ENCODE results near the gene WDPCP. TPM values are rescaled to one million over a fixed set of nuclear protein-coding genes. Genes with fewer than 3 reads are reported as not detected.

WDPCP gene
- total and polyA plus RNA-seq, 2 of the 13 experiments (the other 11 are each of a cell fraction or from before 2014, with no cell fraction given) = 2.9 to 5.2 TPM

DNA sequence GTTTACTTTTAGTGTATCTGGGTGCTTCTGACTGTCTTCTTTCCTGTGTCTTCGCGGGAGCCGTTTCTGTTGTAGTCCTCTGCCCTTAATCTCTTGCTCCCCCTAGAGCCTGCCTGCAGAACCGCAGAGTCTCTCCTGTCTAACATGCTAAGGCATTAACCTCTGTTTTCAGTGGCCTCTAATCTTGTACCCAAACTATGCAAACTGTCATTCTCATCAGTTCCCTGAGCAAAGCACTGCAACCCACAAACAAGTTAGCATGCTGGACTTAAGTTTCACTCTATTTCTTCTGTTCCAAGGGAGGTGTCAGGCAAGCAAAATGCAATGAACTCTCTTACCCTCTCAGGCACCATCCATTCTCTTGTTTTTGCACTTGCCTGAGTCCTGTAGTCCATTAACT lies 399.3 kb downstream of the WDPCP start (continued):
- TF ChIP-seq, protein P1, sequence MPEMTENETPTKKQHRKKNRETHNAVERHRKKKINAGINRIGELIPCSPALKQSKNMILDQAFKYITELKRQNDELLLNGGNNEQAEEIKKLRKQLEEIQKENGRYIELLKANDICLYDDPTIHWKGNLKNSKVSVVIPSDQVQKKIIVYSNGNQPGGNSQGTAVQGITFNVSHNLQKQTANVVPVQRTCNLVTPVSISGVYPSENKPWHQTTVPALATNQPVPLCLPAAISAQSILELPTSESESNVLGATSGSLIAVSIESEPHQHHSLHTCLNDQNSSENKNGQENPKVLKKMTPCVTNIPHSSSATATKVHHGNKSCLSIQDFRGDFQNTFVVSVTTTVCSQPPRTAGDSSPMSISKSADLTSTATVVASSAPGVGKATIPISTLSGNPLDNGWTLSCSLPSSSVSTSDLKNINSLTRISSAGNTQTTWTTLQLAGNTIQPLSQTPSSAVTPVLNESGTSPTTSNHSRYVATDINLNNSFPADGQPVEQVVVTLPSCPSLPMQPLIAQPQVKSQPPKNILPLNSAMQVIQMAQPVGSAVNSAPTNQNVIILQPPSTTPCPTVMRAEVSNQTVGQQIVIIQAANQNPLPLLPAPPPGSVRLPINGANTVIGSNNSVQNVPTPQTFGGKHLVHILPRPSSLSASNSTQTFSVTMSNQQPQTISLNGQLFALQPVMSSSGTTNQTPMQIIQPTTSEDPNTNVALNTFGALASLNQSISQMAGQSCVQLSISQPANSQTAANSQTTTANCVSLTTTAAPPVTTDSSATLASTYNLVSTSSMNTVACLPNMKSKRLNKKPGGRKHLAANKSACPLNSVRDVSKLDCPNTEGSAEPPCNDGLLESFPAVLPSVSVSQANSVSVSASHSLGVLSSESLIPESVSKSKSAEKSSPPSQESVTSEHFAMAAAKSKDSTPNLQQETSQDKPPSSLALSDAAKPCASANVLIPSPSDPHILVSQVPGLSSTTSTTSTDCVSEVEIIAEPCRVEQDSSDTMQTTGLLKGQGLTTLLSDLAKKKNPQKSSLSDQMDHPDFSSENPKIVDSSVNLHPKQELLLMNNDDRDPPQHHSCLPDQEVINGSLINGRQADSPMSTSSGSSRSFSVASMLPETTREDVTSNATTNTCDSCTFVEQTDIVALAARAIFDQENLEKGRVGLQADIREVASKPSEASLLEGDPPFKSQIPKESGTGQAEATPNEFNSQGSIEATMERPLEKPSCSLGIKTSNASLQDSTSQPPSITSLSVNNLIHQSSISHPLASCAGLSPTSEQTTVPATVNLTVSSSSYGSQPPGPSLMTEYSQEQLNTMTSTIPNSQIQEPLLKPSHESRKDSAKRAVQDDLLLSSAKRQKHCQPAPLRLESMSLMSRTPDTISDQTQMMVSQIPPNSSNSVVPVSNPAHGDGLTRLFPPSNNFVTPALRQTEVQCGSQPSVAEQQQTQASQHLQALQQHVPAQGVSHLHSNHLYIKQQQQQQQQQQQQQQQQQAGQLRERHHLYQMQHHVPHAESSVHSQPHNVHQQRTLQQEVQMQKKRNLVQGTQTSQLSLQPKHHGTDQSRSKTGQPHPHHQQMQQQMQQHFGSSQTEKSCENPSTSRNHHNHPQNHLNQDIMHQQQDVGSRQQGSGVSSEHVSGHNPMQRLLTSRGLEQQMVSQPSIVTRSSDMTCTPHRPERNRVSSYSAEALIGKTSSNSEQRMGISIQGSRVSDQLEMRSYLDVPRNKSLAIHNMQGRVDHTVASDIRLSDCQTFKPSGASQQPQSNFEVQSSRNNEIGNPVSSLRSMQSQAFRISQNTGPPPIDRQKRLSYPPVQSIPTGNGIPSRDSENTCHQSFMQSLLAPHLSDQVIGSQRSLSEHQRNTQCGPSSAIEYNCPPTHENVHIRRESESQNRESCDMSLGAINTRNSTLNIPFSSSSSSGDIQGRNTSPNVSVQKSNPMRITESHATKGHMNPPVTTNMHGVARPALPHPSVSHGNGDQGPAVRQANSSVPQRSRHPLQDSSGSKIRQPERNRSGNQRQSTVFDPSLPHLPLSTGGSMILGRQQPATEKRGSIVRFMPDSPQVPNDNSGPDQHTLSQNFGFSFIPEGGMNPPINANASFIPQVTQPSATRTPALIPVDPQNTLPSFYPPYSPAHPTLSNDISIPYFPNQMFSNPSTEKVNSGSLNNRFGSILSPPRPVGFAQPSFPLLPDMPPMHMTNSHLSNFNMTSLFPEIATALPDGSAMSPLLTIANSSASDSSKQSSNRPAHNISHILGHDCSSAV (CRISPR knock-in tag; IDR thresholded peaks at IDR 0.05; ENCODE audit: borderline replicate concordance) = no peak
- peak; percentile 48; the same call in 1 of the 2 replicates for TF ChIP-seq MED1 (CRISPR knock-in tag; IDR thresholded peaks at IDR 0.05)
- TF ChIP-seq ZNF572 (CRISPR knock-in tag; IDR thresholded peaks at IDR 0.05) = no peak
- no peak for TF ChIP-seq TCF7L2 (IDR thresholded peaks at IDR 0.05; ENCODE audit: low read depth, low read length)
- no peak for TF ChIP-seq ZNF737 (CRISPR knock-in tag; IDR thresholded peaks at IDR 0.05; ENCODE audit: borderline replicate concordance)
- TF ChIP-seq MAFK (conservative IDR thresholded peaks at IDR 0.05 in 1 of 2, IDR thresholded peaks at IDR 0.05 in 1 of 2; ENCODE audit: low read length in 2 of 2) = no peak
- TF ChIP-seq, protein P2, sequence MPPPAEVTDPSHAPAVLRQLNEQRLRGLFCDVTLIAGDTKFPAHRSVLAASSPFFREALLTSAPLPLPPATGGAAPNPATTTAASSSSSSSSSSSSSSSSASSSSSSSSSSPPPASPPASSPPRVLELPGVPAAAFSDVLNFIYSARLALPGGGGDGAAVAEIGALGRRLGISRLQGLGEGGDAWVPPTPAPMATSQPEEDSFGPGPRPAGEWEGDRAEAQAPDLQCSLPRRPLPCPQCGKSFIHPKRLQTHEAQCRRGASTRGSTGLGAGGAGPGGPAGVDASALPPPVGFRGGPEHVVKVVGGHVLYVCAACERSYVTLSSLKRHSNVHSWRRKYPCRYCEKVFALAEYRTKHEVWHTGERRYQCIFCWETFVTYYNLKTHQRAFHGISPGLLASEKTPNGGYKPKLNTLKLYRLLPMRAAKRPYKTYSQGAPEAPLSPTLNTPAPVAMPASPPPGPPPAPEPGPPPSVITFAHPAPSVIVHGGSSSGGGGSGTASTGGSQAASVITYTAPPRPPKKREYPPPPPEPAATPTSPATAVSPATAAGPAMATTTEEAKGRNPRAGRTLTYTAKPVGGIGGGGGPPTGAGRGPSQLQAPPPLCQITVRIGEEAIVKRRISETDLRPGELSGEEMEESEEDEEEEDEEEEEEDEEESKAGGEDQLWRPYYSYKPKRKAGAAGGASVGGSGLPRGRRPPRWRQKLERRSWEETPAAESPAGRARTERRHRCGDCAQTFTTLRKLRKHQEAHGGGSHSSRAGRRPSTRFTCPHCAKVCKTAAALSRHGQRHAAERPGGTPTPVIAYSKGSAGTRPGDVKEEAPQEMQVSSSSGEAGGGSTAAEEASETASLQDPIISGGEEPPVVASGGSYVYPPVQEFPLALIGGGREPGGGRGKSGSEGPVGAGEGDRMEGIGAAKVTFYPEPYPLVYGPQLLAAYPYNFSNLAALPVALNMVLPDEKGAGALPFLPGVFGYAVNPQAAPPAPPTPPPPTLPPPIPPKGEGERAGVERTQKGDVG (CRISPR knock-in tag; IDR thresholded peaks at IDR 0.05; ENCODE audit: borderline replicate concordance) = no peak
- no peak for TF ChIP-seq NFIC (IDR thresholded peaks at IDR 0.05; ENCODE audit: low read length)
- no peak for TF ChIP-seq ZNF44 (CRISPR knock-in tag; IDR thresholded peaks at IDR 0.05)
- TF ChIP-seq ZNF382 (CRISPR knock-in tag; IDR thresholded peaks at IDR 0.05; ENCODE audit: borderline replicate concordance) = no peak
- TF ChIP-seq DMAP1 (CRISPR knock-in tag; IDR thresholded peaks at IDR 0.05) = no peak
- no peak for TF ChIP-seq KDM1A (CRISPR knock-in tag; IDR thresholded peaks at IDR 0.05)
- no peak for TF ChIP-seq HNRNPL (IDR thresholded peaks at IDR 0.05; ENCODE audit: low read depth, low read length)
- no peak for TF ChIP-seq NRL (CRISPR knock-in tag; IDR thresholded peaks at IDR 0.05; ENCODE audit: borderline replicate concordance)
- no peak for TF ChIP-seq GABPB1 (CRISPR knock-in tag; IDR thresholded peaks at IDR 0.05)
- TF ChIP-seq ZNF383 (CRISPR knock-in tag; IDR thresholded peaks at IDR 0.05; ENCODE audit: borderline replicate concordance) = no peak
- TF ChIP-seq SP140L (CRISPR knock-in tag; IDR thresholded peaks at IDR 0.05; ENCODE audit: borderline replicate concordance) = no peak
- TF ChIP-seq ZFP41 (CRISPR knock-in tag; IDR thresholded peaks at IDR 0.05; ENCODE audit: borderline replicate concordance) = no peak
- no peak for TF ChIP-seq ZNF564 (CRISPR knock-in tag; IDR thresholded peaks at IDR 0.05)

All from HepG2 (cell line).